ENCODE results near the gene OSBPL8. TPM values are rescaled to one million over a fixed set of nuclear protein-coding genes. Genes with fewer than 3 reads are reported as not detected.

OSBPL8 gene
- total RNA-seq, 1 donor = 204 TPM

DNA sequence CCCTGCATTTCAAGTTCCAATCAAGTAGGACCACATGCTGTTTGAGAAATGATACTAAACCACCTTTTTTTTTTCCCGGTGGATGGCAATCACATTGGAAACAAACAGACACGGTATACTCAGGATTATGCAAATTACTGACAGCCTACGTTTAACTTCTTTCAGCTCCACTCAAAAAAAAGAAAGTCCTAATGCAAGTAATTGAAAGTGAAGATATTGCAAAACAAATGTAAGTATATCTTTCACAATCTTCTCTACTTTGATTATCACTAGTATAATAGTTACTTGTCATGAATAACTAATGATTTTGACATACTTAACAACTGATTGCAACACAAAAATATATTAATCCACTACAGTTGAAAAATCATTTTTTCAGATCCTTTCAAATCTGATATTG, 2.6 kb upstream of the OSBPL8 start:
- Histone ChIP-seq H3K4me1 (ENCODE audit: insufficient read depth, low read length) (peaks cover 10% of the 10 kb centered on the region), H3K9me3 (ENCODE audit: low read depth, low read length) (no peaks in the 10 kb centered on the region), H3K27ac (ENCODE audit: low read depth, low read length) (no peak overlapping the region), H3K4me2 (ENCODE audit: insufficient read depth, low read length) (no peak overlapping the region), H4K20me1 (ENCODE audit: insufficient read depth, low read length) (peaks cover 9% of the 10 kb centered on the region), H3K27me3 (ENCODE audit: insufficient read depth, low read length) (no peaks in the 10 kb centered on the region), H3K36me3 (ENCODE audit: insufficient read depth, low read length) (no peaks in the 10 kb centered on the region), H3K4me3 (ENCODE audit: insufficient read depth, low read length) (no peak overlapping the region), H3K79me2 (ENCODE audit: insufficient read depth, low read length) (peaks cover 23% of the 10 kb centered on the region), H2AFZ (ENCODE audit: low read length) (no peak overlapping the region)
- no peak for TF ChIP-seq CTCF (IDR thresholded peaks at IDR 0.05; ENCODE audit: extremely low read depth, low read depth, low read length)
- DNase-seq (ENCODE audit: insufficient read length, low spot score, missing footprints) = no peak

- DNase-seq (ENCODE audit: insufficient read length, low spot score, missing footprints) = peak; percentile 30
- no peaks in the 10 kb centered on the region for H3K36me3 ChIP-seq (ENCODE audit: insufficient read depth, low read length)
- H3K27ac ChIP-seq (ENCODE audit: low read depth, low read length) = peak overlapping the region; percentile 90
- no peaks in the 10 kb centered on the region for H3K27me3 ChIP-seq (ENCODE audit: insufficient read depth, low read length)
- H2AFZ ChIP-seq (ENCODE audit: low read length) = peak overlapping the region; percentile 98
- H3K9me3 ChIP-seq (ENCODE audit: low read depth, low read length) = no peaks in the 10 kb centered on the region
- TF ChIP-seq CTCF (IDR thresholded peaks at IDR 0.05; ENCODE audit: extremely low read depth, low read depth, low read length) = no peak
- H3K4me2 ChIP-seq (ENCODE audit: insufficient read depth, low read length) = peak overlapping the region; percentile 96
- peaks cover 15% of the 10 kb centered on the region for H4K20me1 ChIP-seq (ENCODE audit: insufficient read depth, low read length)
- H3K4me3 ChIP-seq (ENCODE audit: insufficient read depth, low read length) = peak overlapping the region; percentile 98
- H3K79me2 ChIP-seq (ENCODE audit: insufficient read depth, low read length) = peaks cover 43% of the 10 kb centered on the region
- H3K4me1 ChIP-seq (ENCODE audit: insufficient read depth, low read length) = peaks cover 11% of the 10 kb centered on the region
Observed at GRCh38 chr12:76560086-76560491, 518 bp upstream of the OSBPL8 start.

DNA sequence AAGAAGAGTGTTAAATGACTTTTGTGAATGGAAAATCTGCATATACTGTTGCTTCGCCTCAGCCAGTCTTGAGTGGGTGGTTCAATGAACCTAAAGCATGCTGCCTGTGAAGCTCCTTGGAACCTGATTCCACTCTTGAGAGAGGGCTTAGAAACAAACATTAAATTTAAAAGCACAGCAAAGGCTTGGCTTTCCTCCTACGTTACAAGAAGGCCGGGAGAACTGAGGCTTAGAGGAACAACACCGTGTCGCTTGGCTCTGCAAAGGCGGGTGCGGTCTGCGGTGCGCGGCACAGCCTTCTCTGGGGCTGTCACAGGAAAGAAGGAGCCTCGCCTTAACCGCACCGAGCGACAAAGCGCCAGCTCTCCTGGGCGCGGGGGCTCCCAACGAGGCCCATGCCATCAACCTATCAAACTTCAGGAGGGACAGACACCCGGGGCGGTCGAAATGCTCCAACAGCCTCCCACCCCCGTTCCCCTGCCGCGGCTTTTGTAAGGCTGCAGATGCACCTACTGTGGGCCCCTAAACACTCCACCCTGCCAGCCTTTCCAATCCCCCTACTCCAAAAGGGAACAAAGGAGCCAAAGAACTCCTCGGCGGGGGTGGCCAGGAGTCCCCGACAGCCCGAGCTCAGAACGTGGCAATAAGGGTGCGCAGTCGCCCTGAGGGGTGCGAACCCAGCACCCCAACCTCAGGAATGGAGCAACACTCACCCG, 729 bp downstream of the OSBPL8 start:
- Histone ChIP-seq H3K4me1 (ENCODE audit: insufficient read depth, low read length) (peaks cover 19% of the 10 kb centered on the region), H3K4me2 (ENCODE audit: insufficient read depth, low read length) (peak overlapping the region; percentile 96), H3K27me3 (ENCODE audit: insufficient read depth, low read length) (no peaks in the 10 kb centered on the region), H3K79me2 (ENCODE audit: insufficient read depth, low read length) (peaks cover 54% of the 10 kb centered on the region), H4K20me1 (ENCODE audit: insufficient read depth, low read length) (peaks cover 18% of the 10 kb centered on the region), H3K9me3 (ENCODE audit: low read depth, low read length) (no peaks in the 10 kb centered on the region), H3K36me3 (ENCODE audit: insufficient read depth, low read length) (no peaks in the 10 kb centered on the region), H2AFZ (ENCODE audit: low read length) (peak overlapping the region; percentile 93), H3K27ac (ENCODE audit: low read depth, low read length) (peak overlapping the region; percentile 90), H3K4me3 (ENCODE audit: insufficient read depth, low read length) (peak overlapping the region; percentile 98)
- peak; percentile 26 for DNase-seq (ENCODE audit: insufficient read length, low spot score, missing footprints)
- no peak for TF ChIP-seq CTCF (IDR thresholded peaks at IDR 0.05; ENCODE audit: extremely low read depth, low read depth, low read length)

GRCh38 chr12:76556368-76556767, 3.2 kb downstream of the OSBPL8 start:
- no peak for TF ChIP-seq CTCF (IDR thresholded peaks at IDR 0.05; ENCODE audit: extremely low read depth, low read depth, low read length)
- H3K4me2 ChIP-seq (ENCODE audit: insufficient read depth, low read length) = no peak overlapping the region
- H3K9me3 ChIP-seq (ENCODE audit: low read depth, low read length) = no peaks in the 10 kb centered on the region
- H2AFZ ChIP-seq (ENCODE audit: low read length) = no peak overlapping the region
- no peak for DNase-seq (ENCODE audit: insufficient read length, low spot score, missing footprints)
- H3K36me3 ChIP-seq (ENCODE audit: insufficient read depth, low read length) = no peaks in the 10 kb centered on the region
- H4K20me1 ChIP-seq (ENCODE audit: insufficient read depth, low read length) = peaks cover 27% of the 10 kb centered on the region
- no peaks in the 10 kb centered on the region for H3K27me3 ChIP-seq (ENCODE audit: insufficient read depth, low read length)
- no peak overlapping the region for H3K4me3 ChIP-seq (ENCODE audit: insufficient read depth, low read length)
- no peak overlapping the region for H3K27ac ChIP-seq (ENCODE audit: low read depth, low read length)
- H3K4me1 ChIP-seq (ENCODE audit: insufficient read depth, low read length) = peaks cover 30% of the 10 kb centered on the region
- peaks cover 77% of the 10 kb centered on the region for H3K79me2 ChIP-seq (ENCODE audit: insufficient read depth, low read length)
